ENCODE data around the gene COL7A1.
A peak's percentile ranks its signal among the peaks of the same experiment; 100 is the strongest.

The COL7A1 gene

DNA sequence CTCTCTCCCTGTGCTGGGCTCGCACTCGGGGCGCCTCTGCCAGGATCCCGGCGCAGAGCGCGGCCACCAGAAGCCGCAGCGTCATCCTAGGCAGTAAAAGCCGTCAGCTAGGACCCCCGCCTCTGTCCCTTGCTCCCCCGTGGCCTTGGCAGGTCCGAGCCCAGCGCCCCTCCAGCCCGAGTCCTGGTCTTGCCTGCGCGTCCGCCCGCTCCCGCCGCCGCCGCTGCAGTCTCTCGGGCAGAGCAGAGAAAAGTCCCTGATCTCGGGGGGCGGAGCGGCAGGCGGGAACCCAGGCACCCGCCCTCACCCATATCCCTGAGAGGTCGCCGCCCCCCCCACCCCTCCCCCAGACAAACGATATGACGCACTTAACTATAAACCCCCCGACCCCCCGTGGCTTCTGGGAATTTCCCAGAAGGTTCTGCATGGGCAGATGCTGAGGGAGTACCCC, at the start of gene COL7A1:
Gene COL7A1, minus strand, starts transcription at position 255 of the 451 bp plus-strand sequence. Its CDS starts 170 bp downstream, at position 85.
- DNase-seq (ENCODE audit: low spot score), result no peak
- no peak for FAIRE-seq

DNA sequence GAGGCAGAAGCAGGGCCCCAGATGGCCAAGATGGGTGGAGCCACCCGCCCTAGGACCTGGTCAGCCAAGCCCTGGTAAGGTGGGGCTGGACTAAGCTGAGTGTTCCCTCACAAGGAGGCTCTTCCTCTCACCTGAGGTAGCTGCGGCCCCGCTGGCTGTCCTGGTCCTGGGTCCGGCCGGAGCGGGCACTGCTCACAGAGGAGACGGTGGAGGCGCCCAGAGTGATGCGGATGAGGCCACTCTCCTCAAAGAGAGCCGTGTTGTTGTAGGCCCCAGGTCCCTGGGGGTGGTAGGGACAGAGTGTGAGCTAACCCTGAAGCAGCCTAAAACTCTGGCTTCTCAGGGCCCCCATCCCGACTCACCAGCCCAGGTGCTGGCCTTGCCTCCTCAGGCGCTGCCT, 47.5 kb upstream of the COL7A1 start:
- DNase-seq (ENCODE audit: low spot score) (no peak), FAIRE-seq (no peak)

DNA sequence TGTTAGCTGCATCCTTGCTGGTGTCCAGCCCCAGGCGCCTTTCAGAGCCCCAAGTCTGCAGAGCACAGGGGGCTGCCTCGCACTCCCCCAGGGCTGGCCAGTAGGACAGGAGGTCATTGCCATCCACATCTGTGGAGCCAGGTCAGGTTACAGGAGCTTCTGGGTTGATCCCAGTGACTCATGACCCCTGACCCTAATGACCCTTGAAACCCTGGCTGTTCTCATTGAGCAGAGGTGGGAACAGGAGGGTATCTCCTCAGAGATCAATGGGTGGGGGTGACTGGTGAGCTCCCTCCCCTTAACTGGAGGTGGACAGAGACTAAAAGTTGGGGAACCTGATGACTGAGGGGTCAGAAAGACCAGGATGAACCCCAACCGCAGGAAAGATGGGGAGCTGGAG, 46.3 kb upstream of the COL7A1 start:
- DNase-seq (ENCODE audit: low spot score), result no peak

DNA sequence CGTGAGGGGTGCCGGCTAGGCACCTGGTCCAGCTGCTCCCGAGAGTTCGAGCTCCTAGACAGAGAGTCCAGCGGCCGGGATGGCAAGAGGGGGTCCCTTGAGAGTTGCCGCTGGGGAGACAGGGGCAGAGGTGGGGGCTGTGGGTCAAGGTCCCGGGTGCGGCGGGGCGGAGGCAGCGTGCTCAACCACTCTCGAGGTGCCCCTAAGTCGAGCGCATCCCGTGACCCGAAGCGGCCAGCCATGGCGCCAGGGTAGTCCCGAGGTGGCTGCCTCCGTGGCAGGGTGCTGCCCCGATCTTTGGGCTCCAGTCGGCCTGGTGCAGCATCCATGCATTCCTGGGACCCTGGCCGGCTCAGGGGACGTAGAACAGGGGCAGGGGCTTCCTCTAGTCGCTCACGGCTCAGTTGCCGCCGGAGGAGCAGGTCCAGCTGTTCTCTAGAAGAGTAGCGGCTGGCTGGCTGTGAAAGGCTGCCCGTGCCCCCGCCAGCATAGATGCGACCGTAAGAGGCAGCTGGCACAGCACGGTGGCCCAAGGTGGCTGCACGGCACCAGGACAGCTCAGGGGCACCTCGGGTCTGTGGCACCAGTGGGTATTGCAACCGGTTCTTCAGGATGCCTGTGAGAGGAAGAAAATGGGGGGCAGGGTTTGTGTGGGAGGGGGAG, 44.9 kb upstream of the COL7A1 start:
- DNase-seq (ENCODE audit: low spot score) (no peak), FAIRE-seq (no peak)

More for the DNA sequence above, 46.3 kb upstream of the COL7A1 start:
- FAIRE-seq, result no peak

DNA sequence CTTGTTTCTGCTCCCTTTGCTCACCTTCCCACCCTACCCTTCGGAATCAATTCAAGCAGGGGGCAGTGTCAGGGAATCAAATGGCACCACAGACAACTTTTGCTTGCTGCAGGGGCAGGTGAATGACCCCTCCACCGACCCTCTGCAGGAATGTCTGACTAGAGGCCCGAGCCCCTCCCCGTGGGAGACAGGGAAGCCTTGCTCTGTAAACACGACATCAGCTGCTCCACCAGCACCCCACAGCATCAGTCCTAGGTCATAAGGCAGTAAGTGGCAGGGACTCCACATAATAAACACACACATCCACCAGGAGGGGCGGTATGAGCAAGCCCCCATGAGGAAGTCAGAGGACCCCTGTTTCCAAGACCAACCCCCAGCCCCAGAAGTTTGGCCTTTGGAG, 42.2 kb upstream of the COL7A1 start:
- FAIRE-seq, result no peak
- no peak for DNase-seq (ENCODE audit: low spot score)

DNA sequence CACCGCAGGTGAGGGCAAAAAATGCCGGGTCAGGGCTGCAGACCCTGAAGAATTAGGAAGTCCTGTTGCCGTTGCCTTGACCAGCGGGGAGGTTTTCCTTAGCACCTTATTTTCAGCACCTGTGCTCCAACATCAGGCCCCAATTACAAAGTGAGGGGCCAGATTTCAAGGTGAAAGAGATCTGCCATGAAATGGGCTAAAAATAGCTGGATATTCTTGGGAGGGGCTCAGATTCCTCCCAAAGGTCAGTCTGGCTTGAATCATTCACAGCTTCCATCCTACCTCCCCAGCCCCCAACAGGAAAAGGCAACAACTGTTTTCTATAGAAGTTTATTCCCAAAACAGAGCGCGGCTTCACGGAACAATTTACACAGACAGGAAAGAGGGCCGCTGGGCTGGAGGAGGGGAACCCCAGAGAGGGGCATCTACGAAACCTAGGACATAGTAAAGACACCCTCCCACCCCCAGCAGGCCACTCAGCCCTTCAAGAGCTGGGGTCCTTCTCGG, 41.1 kb upstream of the COL7A1 start:
- FAIRE-seq (no peak), DNase-seq (ENCODE audit: low spot score) (no peak)

DNA sequence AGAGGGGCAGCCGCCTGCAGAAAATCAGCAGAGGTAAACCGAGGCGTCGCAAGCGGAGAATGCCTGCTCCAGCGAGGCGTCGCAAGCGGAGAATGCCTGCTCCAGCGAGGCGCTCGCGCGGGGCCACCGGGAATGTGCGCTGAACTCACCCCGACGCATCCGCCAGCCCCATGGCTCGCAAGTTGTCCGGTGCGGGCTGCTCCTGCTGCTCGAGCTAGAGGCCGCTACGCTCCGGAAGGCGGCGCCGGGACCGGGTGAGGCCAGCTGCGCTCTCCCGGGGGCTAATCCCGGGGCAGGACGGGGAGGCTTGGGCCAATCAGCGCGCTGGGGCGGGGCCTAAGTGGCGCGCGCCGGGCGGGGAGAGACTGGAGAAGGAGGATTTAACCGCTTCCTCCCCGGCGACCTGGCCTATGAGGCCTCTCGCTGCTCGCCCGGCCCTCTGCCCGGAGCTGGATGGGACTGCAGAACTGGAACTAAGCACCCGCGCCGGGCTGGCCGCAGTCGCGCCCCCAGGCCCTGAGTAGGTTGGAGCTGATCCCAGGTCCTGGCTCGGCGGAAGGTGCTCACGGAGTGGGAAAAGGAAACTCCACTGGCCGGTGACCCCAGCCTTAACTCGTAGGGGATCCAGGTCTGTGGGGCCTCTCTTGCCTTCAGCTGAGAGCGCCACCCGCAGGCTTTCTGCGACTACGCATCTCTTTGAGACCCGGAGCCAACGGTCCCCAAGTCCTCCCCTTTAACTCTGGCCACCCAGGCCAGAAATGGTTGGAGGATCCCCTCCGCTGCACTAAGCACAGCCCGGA, 40.3 kb upstream of the COL7A1 start, which contains the start of gene SLC26A6:
Gene SLC26A6, minus strand, starts transcription at position 240 of the 800 bp plus-strand sequence. Its CDS starts 68 bp downstream, at position 172.
- DNase-seq (ENCODE audit: low spot score) (peak; percentile 87), FAIRE-seq (peak; percentile 77)

DNA sequence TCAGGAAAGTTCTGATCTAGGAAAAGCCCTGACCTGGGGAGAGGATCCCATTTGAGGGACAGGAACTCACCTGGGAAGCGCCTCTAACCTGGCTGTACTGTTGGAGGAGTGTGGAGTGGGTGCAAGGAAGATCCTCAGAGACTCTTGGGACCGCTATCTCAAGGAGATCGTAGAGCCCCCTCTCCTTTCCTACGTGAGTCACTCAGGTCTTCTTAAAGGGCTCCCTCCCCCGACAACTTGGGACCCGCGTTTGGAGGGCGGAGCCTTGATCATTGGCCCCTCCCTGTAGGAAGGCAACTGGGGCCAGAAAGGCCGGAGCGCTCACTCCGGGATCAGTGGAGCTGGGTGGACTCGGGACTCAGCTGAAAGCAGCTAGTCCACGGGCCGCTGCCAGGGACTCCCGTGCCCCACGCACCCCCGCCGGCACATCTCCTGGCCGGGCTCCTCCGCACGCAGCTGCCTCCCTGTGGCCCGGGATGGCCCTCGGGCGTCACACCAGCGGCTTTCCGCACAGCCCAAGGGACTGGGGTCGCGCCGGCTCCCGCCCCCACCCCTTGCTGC, 39.6 kb upstream of the COL7A1 start:
- DNase-seq (ENCODE audit: low spot score) (peak; percentile 49), FAIRE-seq (no peak)

DNA sequence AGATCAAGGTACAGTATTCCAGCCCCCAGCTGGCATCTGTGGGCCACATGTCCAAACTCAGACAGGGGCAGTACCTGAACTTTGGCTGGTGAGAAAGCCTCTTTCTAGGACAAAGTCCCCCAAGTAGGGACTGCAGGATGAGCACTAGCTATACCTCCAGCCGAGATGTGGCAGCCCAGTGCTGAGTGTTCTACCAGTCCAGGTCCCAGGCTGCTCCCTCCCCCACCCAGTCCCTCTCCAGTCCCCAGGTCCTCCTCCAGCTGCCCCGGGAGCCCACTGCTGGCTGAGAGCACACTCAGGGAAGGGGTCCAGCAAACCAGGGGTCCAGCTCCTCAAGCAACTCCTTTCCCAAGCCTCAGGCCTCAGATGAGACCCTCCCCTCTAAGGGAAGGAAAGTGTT, 38.6 kb upstream of the COL7A1 start:
- DNase-seq (ENCODE audit: low spot score) (no peak), FAIRE-seq (no peak)

DNA sequence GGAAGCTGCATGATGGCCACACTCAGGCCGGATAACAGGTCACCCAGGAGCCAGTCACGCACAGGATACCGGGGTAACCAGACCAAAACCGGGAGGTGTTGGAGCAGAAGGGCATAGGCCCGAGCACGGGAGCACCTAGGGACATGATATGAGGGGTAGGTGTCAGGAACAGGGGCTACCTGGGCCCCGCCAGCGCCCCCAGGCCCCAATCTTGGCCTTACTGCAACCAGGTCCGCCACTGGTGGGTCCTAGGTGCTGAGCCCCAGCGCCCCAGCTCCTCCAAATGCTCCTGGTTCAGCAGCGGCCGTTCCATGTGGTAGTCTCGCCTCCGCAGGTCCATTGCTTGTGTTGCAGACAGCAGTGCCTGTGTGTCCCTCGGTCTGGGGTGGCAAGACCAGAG, 38.1 kb upstream of the COL7A1 start:
- FAIRE-seq (no peak), DNase-seq (ENCODE audit: low spot score) (no peak)

DNA sequence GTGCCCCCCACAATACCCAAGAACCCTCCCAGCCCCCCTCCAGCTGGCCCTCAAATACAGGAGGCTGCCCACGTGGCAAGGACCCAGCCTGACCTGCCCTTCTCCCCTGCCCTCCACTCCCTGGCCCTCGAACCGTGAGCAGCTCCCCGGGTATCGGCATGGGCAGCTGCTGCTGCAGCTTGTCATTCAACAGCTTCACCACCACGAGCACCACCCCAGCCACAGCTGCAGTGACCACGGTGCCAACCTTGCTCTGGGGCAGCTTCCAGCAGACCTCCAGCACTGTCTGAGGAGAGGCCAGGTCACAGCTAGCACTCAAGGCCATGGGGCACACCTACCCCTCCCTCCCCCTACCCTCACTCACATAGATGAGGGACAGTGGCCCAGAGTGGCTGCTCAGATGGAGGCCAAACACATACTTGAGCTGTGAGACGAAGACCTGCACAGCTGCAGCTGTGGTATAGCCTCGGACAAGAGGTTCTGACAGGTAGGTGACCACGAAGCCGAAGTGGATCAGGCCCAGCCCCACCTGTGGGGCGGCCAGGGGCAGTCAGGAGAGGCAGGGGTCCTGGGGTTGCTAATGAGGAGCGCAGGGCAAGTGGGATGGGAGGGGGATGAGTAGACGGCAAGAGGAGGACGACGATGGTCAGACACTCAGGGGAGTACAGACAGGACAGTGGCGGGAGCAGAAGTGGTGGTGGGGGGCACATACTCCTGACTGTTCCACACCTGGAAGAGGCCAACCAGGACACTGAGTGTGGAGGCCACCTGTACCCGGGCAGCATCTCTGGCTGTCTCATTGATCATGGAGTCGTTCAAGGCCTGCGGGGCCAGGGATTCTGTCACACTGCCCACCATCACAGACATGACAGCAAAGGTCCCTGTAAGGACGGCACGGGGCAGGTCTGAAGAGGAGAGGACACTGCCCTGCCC, 36.7 kb upstream of the COL7A1 start:
- FAIRE-seq, result no peak
- DNase-seq (ENCODE audit: low spot score), result no peak

DNA sequence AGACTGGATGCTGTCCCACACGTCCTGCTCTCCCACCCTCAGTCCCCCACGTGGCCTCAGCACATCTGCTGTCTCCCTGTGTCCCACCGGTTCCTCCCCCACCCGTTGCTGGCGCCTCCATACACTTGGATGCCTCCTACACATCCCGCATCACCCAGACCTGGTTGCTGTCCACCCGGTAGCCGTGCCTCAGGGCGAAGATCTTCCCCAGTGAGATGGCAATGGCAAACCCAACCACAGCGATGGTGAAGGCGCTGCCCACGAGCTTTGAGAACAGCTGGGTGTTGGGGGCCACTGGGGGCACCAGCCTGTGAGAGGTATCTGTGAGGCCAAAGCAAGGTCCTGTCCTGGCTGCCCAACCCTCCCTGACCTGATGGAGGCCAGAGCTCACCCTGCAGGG, 35.7 kb upstream of the COL7A1 start:
- DNase-seq (ENCODE audit: low spot score), result no peak
- FAIRE-seq, result no peak

DNA sequence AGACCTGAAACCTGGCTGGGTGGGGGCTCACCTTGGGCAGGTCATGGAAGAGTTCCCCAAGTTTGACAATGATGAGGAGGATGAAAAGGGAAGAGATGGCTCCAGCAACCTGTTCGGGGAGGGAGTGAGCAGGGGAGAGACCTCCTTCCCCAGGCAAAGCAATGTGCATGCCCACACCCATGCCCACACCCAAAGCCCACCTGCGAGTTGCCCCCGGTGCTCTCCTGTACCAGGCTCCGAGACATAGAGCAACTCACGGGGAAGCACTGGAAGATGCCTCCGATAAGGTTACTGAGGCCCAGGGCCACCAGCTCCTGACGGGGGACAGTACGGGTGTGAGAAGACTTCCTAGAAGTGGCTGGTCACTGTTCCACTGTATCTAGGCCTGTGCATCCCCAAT, 35.3 kb upstream of the COL7A1 start:
- FAIRE-seq, result no peak
- DNase-seq (ENCODE audit: low spot score), result no peak

DNA sequence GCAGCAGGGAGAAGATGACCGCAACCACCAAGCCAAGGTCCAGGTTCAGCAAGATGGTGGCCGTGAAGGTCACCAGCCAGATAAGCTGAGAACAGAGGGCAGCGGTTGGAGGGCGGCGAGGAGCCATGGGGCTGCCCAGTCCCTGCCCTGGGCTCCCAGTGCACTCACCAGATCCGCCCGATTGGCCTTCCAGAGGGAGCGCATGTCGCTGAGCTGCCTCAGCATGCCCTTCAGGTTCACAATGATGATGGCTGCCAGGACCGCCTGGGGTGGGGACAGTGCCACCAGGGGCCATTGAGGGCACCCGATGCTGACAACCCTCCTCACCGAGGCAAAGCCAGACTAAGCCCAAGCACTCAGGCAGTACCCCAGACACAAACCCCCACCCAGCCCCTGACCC, 34.8 kb upstream of the COL7A1 start:
- DNase-seq (ENCODE audit: low spot score) (no peak), FAIRE-seq (no peak)

DNA sequence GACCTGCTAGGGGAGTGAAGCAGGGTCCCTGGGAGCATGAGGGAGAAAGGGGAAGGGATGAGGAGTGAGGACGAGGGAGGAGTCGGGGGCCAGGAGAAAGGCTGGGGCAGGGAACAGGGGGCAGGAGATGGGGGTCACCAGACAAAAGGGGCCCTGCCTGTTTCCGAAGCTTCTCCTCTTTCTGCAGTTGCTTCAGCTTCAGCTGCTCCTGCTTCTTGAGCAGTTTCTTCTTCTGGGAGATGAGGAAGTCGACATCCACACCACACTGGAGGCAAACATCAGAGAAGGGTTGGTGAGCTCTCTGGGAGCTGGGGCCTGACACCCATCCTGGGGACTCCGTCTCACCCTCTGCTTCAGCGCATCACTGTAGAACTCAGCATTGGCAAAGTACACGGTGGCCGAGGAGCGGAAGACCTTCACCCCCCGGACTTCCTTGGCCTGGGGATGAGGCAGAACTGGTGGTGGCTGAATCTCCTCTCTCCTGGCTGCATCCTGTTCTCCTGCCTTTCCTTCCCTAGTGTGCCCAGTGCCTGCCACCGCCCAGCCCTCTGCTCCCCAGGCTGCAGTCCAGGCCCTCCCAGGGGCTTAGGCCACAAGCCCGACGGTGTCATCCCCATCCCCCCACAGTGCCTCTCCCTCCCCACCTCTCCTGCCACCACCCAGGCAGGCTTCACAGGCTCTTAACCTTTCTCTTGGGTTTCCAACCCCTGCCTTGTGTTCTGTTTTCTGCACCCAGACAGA, 33.3 kb upstream of the COL7A1 start:
- DNase-seq (ENCODE audit: low spot score), result no peak
- FAIRE-seq, result no peak

DNA sequence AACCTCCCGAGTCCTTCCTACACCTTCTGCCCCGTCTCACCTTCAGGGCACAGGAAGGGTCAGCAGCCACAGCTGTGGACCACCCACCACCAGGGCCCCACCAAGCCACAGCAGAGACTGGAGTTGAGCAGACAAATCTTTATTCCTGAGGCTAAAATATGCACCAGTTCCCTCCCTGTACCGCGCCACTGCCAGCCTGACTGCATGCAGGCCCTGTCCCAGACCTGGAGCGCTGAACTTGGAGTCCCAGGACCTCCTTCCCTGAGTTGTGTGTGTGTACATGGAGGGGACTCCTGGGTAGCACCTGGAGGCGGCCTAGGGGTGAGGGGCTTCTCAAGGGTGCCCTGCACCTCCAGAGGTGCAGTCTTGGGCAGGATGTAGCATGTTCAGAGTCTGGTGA, 30.5 kb upstream of the COL7A1 start:
- FAIRE-seq (no peak), DNase-seq (ENCODE audit: low spot score) (no peak)

DNA sequence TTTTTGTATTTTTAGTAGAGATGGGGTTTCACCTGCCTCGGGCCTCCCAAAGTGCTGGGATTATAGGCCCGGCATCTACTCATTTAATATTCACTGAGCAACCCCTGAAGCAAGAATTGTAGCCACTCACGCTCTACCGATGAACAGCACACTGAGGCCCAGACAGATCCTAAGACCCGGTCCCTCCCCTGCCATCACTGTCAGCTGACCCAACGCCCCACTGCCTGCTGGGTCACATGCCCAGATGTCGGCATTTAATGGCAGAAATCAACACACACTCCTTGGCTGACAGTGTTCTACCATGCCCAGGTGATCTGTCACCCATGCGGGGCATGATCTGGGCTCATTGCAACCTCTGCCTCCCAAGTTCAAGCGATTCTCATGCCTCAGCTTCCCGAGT, 29.6 kb upstream of the COL7A1 start:
- no peak for FAIRE-seq
- DNase-seq (ENCODE audit: low spot score), result no peak

DNA sequence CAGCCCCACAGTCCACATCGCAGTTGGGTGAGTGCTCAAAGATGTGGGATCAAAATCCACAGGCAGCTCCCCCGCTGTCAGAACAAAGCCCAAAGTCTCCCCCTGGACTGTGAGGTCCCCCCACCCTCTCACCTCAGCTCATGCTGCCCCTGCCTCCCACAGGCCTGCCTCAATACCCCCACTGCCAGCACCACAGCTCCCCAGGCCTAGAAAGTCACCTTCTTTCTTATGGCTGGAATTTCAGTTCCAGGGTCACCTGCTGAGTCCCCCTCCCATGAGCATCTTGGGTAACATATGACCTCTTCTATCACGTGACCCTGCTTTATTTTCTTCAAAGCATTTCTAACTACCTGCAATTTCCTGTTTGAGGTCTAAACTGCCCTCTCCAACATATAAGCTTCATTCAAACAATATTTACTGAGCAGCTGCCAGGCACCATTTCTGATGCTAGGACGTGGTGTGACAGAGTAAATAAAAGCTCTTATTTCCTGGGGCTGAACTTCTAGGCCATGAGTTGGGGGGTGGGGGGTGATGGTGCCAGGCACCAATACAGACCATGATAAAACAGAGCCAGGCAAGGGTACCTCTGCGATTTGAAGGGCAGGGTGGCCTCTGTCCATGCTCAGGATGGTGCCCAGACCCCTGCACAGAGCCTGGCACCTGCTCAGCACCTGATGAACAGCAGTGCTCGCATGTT, 28.9 kb upstream of the COL7A1 start:
- FAIRE-seq (no peak), DNase-seq (ENCODE audit: low spot score) (no peak)

DNA sequence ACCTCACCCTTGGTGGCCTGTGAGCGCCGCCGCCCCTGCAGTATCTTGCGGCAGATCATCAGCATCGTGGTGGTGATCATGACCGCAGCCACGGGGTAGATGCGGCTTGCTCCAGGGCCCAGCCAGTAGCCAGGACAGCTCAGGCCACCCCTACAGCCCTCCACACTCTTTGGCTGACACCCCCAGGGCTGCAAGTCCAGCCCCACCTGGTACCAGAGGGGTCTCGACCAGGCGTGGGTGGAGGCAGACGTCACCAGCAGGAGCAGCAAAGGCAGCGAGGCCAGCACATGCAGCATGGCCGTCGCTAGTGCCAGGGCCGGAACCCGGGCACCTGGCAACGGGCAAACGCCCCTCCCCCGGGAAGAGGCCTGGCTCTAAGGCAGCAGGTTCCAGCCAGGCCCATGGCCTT, 26.3 kb upstream of the COL7A1 start, which contains the start of gene TMEM89:
Gene TMEM89, minus strand, starts transcription at position 309 of the 409 bp plus-strand sequence. Its CDS starts 13 bp downstream, at position 296.
- no peak for FAIRE-seq

More for the DNA sequence above, 26.3 kb upstream of the COL7A1 start, which contains the start of gene TMEM89:
- DNase-seq (ENCODE audit: low spot score), result no peak
